Muscle layer of colon (tissue), 2 donors: ENCODE results near the gene KCNQ1OT1.

Experiments used
- H3K27ac ChIP-seq: one replicate; pipeline ENCODE4 v1.7.0; 2013; ENCODE audit warnings: low read depth, mild to moderate bottlenecking, low read length, moderate library complexity
- H3K27me3 ChIP-seq, 2 donors: one replicate each; pipeline ENCODE4 v1.7.0; 2013; ENCODE audit warnings: low read length in 2 of 2, mild to moderate bottlenecking in 2 of 2; ENCODE audit not compliant: insufficient read depth in 2 of 2, control insufficient read depth in 1 of 2
- H3K36me3 ChIP-seq: one replicate; pipeline ENCODE4 v1.7.0; 2013; ENCODE audit warnings: mild to moderate bottlenecking, low read length; ENCODE audit not compliant: insufficient read depth
- H3K4me1 ChIP-seq: one replicate; pipeline ENCODE4 v1.7.0; 2013; ENCODE audit warnings: mild to moderate bottlenecking, low read length; ENCODE audit not compliant: insufficient read depth
- H3K4me3 ChIP-seq, 2 donors: one replicate each; pipeline ENCODE4 v1.7.0; 2013; ENCODE audit warnings: low read length in 2 of 2, low read depth in 1 of 2, mild to moderate bottlenecking in 1 of 2, moderate library complexity in 1 of 2
- H3K9ac ChIP-seq: one replicate; pipeline ENCODE4 v1.7.0; 2013; ENCODE audit warnings: low read length
- H3K9me3 ChIP-seq: one replicate; pipeline ENCODE4 v1.7.0; 2013; ENCODE audit warnings: mild to moderate bottlenecking, low read length
- donor health status: abdominal sarcoma.
- donor health status: Adenocarcinoma of cecum.

Gene KCNQ1OT1

DNA sequence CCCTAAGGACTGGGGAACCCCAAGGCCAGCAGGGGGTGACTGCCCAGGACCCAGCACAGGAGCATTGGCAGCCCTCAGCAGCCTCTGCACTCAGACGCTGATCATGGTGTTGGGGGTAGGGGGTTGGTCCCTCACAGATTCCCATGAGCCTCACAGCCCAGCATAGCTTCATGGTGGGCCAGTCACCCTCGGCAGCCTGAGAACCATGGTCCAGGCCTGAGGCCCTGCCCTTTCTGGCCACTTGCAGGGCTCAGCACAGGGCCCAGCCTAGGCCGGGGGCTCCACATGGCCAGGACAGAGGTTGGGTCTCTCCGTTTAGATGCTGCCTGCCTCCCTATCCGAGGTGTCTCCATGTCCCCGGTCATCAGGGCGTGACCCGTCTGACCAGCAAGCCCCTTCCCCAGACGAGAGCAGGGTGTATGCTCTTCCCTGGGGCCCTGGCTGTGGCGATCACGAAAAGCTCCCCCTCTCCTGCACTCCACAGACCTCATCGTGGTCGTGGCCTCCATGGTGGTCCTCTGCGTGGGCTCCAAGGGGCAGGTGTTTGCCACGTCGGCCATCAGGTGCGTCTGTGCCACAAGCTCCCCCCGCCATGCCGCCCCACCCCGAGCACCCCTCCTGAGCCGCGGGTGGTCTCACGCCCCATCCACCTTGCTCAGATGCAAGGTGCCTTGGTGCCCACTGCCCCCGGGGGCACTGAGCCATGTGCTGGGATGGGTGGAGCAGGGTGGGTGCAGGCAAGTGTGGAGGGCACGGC lies 128.8 kb downstream of the KCNQ1OT1 start:
- no peaks in the 10 kb centered on the region for H3K4me1 ChIP-seq
- H3K36me3 ChIP-seq: no peaks in the 10 kb centered on the region
- no peaks in the 10 kb centered on the region for H3K9me3 ChIP-seq
- no peaks in the 10 kb centered on the region for H3K27me3 ChIP-seq
- H3K4me3 ChIP-seq: no peak overlapping the region
- no peak overlapping the region for H3K27ac ChIP-seq
- H3K9ac ChIP-seq: no peak overlapping the region

DNA sequence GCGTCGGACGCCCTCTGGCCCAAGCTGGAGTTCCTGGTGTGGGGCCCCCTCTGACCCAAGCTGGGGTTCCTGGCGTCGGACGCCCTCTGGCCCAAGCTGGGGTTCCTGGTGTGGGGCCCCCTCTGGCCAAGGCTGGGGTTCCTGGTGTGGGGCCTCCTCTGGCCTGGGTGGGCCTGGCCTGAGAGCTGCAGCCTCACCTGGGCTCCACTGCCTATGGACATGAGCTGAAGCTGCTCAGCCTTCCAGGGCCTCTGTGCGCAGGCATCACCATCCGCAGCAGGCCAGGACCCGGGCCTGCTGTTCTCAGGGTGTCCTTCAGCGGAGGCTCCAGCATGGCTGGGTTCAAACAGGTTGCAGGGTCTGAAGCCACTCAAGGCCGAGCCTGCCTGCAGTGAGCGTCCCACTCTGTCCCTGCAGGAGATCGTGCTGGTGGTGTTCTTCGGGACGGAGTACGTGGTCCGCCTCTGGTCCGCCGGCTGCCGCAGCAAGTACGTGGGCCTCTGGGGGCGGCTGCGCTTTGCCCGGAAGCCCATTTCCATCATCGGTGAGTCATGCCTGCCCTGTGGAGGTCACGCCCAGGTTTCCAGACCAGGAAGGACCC lies 129.5 kb downstream of the KCNQ1OT1 start:
- no peaks in the 10 kb centered on the region for H3K36me3 ChIP-seq
- no peaks in the 10 kb centered on the region for H3K27me3 ChIP-seq
- H3K9me3 ChIP-seq: no peaks in the 10 kb centered on the region
- no peaks in the 10 kb centered on the region for H3K4me1 ChIP-seq
- no peak overlapping the region for H3K4me3 ChIP-seq
- no peak overlapping the region for H3K9ac ChIP-seq
- H3K27ac ChIP-seq: no peak overlapping the region

DNA sequence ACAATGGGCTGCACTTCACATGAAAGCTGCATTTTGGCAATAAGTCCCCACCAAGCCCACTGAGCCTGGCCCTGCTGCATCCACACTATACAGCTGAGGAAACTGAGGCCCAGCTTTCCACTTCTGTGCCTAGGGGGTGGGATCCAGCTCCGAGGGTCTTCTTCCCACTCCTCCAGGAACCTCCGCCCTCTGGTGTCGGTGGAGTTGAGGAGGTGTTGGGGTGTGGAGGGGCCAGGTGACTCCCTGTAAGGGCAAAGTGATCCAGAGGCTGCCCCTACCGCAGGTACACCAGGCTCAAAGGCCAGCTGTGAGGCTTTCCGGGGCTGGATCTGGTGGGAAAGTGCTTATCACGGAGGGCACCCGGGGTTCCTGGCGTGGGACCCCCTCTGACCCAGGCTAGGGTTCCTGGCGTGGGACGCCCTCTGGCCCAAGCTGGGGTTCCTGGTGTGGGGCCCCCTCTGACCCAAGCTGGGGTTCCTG lies 130.0 kb downstream of the KCNQ1OT1 start:
- H3K27ac ChIP-seq: no peak overlapping the region
- no peaks in the 10 kb centered on the region for H3K9me3 ChIP-seq
- H3K4me1 ChIP-seq: no peaks in the 10 kb centered on the region
- H3K4me3 ChIP-seq: no peak overlapping the region
- H3K36me3 ChIP-seq: no peaks in the 10 kb centered on the region
- no peak overlapping the region for H3K9ac ChIP-seq
- no peaks in the 10 kb centered on the region for H3K27me3 ChIP-seq

DNA sequence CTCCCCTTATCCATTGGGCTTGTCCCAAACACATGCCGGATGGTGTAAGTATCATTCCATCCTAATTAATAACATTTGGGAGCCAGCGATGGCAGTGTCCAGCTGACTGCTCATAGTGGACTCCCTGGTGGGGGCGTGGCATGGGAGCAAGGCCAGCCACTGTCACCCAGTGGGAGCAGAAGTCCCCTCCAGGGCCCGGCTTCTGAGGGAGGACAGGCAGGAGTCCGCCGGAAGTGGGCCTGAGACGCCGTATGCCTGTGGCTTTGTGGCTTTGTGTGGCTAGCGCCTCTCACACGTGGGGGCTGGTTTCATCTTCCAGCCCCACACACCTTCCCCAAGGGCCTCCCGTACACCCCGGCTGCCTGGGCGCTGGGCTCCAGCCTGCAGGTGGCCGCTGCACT lies 130.5 kb downstream of the KCNQ1OT1 start:
- Histone ChIP-seq H3K36me3 (no peaks in the 10 kb centered on the region), H3K9me3 (no peaks in the 10 kb centered on the region), H3K4me1 (no peaks in the 10 kb centered on the region), H3K27ac (no peak overlapping the region), H3K27me3 (no peaks in the 10 kb centered on the region), H3K9ac (no peak overlapping the region), H3K4me3 (no peak overlapping the region)

DNA sequence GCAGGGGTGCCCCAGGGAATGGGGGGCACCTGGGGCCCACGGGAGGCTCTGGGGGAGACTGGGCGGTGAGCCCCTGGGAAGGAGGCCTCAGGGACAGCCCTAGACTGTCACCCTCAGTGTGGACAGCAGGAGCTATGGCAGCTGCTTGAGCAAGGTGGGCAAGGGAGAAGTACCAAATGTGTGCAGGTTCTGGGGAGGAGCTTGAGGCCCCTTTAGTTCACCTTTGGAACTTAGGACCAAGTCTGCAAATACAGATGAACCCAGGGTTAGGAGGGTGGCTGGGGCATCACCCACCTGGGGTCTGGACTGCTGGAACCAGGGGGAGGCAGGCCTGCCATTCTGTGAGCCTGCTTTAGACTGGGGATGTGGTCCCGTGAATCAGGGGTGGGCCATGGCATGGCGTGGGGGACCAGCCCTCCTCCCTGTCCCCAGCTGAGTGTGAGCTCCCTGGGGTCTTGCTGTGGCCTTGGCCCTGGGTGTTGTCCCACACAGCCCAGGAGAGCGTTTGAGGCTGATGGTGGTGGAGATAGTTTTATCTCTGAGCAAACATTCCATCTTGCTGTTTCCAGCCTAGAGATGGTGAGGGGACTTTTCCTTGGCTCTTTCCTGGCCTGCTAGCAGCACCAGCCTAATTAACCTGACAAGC lies 132.6 kb downstream of the KCNQ1OT1 start:
- no peak overlapping the region for H3K9ac ChIP-seq
- no peaks in the 10 kb centered on the region for H3K27me3 ChIP-seq
- H3K9me3 ChIP-seq: no peaks in the 10 kb centered on the region
- H3K4me3 ChIP-seq: no peak overlapping the region
- H3K4me1 ChIP-seq: no peaks in the 10 kb centered on the region
- H3K36me3 ChIP-seq: no peaks in the 10 kb centered on the region
- H3K27ac ChIP-seq: no peak overlapping the region

DNA sequence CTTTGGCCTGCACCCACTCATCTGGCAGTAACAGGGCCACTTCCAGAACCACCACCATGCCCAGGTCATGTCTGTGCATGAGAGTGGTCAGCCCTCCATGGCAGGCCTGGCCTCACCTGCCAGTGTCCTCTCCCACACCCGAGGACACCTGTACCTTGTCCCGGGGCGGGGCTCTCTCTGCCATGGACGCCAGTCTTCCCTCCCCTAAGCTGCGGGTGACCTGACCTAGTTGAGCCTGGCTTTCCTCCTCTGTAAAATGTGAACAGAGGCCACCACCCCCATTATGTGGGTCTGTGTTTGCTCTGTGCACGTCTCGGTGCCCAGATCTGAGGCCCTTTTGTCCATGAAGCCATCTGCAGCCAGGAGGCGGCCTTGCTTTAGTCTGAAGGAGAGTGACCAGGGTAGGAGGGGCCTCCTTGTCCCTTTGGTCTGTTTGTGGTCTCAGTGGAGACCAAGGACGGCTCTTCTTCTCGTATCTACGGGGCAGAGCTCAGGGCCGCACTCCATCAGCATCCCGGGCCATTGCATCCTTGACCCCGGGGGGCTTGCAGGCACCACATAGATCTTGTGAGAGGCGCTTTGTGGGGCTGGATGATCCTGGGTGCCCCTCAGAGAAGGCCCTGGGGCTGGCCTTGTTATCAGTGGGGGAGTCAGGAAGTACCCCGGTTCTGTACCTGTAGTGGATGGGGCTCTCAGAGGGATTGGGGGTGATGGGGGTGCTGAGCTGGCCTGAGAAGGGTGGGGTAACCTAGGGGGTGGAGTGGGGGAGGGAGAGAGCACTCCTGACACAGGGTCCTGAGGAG lies 133.4 kb downstream of the KCNQ1OT1 start:
- Histone ChIP-seq H3K9me3 (no peaks in the 10 kb centered on the region), H3K9ac (no peak overlapping the region), H3K36me3 (no peaks in the 10 kb centered on the region), H3K27ac (no peak overlapping the region), H3K4me3 (no peak overlapping the region), H3K4me1 (no peaks in the 10 kb centered on the region), H3K27me3 (no peaks in the 10 kb centered on the region)

DNA sequence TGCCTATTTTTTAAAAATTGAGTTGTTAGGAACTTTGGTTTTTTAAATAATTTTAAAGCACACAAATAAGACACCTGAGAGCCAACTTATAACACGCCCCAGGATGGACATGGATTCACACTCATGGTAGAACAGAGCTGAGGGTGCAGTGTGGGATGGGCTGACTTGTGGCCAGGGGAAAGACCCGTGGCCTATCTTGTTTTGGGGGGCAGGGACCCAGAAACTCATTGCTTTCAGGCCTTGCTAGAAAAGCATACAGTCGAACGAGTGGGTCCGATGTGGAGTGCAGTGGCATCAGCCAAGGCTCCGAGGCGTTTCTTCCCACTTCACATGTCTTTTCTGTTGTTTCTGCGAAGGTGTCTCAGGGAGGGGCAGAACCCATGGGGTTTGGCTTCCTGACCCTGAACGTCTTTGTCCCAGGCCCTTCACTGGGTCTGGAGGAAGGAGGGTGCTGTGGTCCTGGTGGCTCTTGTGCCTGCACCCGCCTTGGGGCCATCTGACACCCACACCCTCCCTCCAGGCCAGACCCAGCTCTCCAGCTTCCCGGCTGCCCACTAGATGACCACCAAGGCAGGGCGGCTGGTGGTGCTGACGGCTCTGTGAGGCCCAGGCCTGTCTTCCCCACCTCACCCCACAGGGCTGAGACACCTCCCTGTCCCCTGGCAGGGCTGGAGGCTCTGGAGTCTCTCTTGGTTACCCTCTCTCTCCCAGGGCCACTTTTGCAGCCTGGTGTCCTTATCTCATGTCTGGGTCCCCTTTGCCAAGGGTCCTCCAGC lies 134.2 kb downstream of the KCNQ1OT1 start:
- Histone ChIP-seq H3K9me3 (no peaks in the 10 kb centered on the region), H3K27me3 (no peaks in the 10 kb centered on the region), H3K4me3 (no peak overlapping the region), H3K4me1 (no peaks in the 10 kb centered on the region), H3K27ac (no peak overlapping the region), H3K9ac (no peak overlapping the region), H3K36me3 (no peaks in the 10 kb centered on the region)

DNA sequence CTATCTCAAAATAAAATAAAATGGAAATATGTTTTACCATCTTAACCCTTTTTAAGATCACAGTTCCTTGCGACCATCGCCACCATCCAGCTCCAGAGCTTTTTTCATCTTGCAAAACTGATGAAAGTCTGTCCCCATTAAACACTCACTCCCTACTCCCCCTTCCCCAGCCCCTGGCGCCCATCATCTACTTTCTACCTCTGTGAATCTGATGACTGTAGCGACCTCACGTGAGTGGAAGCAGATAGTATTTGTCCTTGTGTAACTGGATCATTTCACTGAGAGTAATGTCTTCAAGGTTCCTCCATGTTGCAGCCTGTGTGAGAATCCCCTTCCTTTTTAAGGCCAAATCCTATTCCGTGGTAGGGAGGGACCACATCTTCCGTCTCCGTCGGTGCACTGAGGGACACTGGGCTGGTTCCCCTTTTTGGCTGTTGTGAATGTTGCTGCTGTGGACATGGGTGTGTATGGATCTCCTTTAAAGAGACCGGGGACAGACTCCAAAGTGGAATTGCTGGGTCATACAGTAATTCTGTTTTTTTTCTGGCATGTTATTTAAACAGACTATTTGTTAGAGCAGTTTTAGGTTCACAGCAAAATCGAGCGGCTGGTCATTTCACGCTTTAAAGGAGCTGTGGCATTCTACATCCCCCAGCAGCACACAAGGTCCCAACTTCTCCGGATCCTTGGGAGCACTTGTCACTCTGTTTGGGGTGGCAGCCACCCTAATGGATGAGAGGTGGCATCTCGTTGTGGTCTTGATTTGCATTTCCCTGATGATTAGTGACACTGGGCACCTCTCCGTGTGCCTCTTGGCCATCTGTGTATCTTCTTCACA lies 135.0 kb downstream of the KCNQ1OT1 start:
- Histone ChIP-seq H3K27ac (no peak overlapping the region), H3K4me3 (no peak overlapping the region), H3K27me3 (no peaks in the 10 kb centered on the region), H3K9me3 (no peaks in the 10 kb centered on the region), H3K4me1 (no peaks in the 10 kb centered on the region), H3K36me3 (no peaks in the 10 kb centered on the region), H3K9ac (no peak overlapping the region)

DNA sequence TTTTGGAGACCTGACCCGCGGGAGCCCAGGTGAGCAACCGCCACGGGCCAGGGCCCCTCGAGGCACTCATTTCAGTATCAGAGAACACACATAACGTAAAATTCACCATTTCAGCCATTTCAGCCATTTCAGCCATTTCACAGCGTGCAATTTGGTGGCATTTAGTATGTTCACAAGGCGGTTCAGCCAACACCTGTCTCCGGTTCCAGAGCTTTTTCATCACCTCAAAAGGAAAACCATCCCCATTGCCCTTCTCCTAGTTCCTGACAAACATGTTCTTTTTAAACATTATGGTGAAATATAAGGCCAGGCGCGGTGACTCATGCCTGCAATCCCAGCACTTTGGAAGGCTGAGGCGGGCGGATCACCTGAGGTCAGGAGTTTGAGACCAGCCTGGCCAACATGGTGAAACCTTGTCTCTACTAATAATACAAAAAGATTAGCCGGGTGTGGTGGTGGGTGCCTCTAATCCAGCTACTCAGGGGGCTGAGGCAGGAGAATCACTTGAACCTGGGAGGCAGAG lies 135.7 kb downstream of the KCNQ1OT1 start:
- Histone ChIP-seq H3K9me3 (no peaks in the 10 kb centered on the region), H3K4me3 (no peak overlapping the region), H3K9ac (no peak overlapping the region), H3K27me3 (no peaks in the 10 kb centered on the region), H3K4me1 (no peaks in the 10 kb centered on the region), H3K36me3 (no peaks in the 10 kb centered on the region), H3K27ac (no peak overlapping the region)
